Osteoblast (primary cell): ENCODE results near the gene TRPV3. TPM values are rescaled to one million over a fixed set of nuclear protein-coding genes. Genes with fewer than 3 reads are reported as not detected.

Experiments used
- DNase-seq: peaks from one replicate; pipeline ENCODE4 v3.0.0; 2011; ENCODE audit warnings: low spot score, mixed read lengths; ENCODE audit not compliant: insufficient read length; ENCODE audit errors: missing footprints
- H2AFZ ChIP-seq: 2 replicates; pipeline ENCODE4 v1.6.0; 2011; ENCODE audit warnings: mild to moderate bottlenecking, low read length
- H3K27ac ChIP-seq: 2 replicates; pipeline ENCODE4 v1.5.1; 2011; ENCODE audit warnings: mild to moderate bottlenecking, low read depth, low read length, moderate library complexity
- H3K27me3 ChIP-seq: 2 replicates; pipeline ENCODE4 v1.6.0; 2012; ENCODE audit warnings: mild to moderate bottlenecking, control low read depth, inconsistent platforms, low read length, moderate library complexity; ENCODE audit not compliant: insufficient read depth
- H3K36me3 ChIP-seq: 2 replicates; pipeline ENCODE4 v1.5.1; 2011; ENCODE audit warnings: mild to moderate bottlenecking, low read length, control low read depth, moderate library complexity; ENCODE audit not compliant: insufficient read depth
- H3K4me1 ChIP-seq: 2 replicates; pipeline ENCODE4 v1.5.1; 2011; ENCODE audit warnings: mild to moderate bottlenecking, low read length, control low read depth, moderate library complexity; ENCODE audit not compliant: insufficient read depth
- H3K4me2 ChIP-seq: 2 replicates; pipeline ENCODE4 v1.6.0; 2011; ENCODE audit warnings: mild to moderate bottlenecking, low read length; ENCODE audit not compliant: insufficient read depth
- H3K4me3 ChIP-seq: fragments of 200-600 bp; sonication (generic); 3 replicates; pipeline ENCODE4 v1.5.1; 2012; ENCODE audit warnings: mild to moderate bottlenecking, low read length, inconsistent platforms; ENCODE audit not compliant: insufficient read depth
- H3K79me2 ChIP-seq: 2 replicates; pipeline ENCODE4 v1.6.0; 2012; ENCODE audit warnings: mild to moderate bottlenecking, low read length, control low read depth, inconsistent platforms; ENCODE audit not compliant: insufficient read depth
- H3K9me3 ChIP-seq: 2 replicates; pipeline ENCODE4 v1.5.1; 2011; ENCODE audit warnings: low read depth, low read length, control low read depth
- H4K20me1 ChIP-seq: 2 replicates; pipeline ENCODE4 v1.6.0; 2012; ENCODE audit warnings: mild to moderate bottlenecking, low read length, control low read depth; ENCODE audit not compliant: insufficient read depth
- total RNA-seq: library from RNA; depleted of rRNA; stranded (reverse); fragments of >200 nt; gene quantifications from 2 replicates; pipeline ENCODE4 v1.2.3, GENCODE V29; 2012
- TF ChIP-seq, protein P1 (sequence below): IDR thresholded peaks from 2 replicates; pipeline ENCODE4 v1.5.1; 2011; ENCODE audit warnings: mild to moderate bottlenecking, low read depth, low read length, moderate library complexity; ENCODE audit errors: extremely low read depth

TRPV3 gene
- total RNA-seq, 1 donor: 0.36 TPM

DNA sequence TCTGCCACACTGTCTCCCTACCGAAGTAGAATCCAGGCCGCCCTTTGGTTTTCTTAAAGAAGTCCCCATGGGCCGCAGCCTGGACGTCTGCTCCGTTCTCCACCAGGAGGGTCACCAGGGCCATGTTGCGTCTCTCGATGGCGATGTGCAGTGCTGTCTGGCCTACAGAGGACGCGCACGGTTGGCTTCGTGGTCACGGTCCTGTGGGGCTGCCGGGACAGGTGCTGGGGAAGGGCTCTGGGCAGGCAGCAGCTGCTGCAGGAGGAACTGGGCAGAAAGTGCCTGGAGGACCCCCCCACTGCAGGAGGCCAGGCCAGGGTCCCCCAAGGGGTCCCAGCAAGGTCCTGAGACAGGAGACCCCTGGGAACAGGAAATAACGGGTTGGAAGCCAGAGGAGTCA is 32.6 kb upstream of the TRPV3 start:
- TF ChIP-seq, protein P1, sequence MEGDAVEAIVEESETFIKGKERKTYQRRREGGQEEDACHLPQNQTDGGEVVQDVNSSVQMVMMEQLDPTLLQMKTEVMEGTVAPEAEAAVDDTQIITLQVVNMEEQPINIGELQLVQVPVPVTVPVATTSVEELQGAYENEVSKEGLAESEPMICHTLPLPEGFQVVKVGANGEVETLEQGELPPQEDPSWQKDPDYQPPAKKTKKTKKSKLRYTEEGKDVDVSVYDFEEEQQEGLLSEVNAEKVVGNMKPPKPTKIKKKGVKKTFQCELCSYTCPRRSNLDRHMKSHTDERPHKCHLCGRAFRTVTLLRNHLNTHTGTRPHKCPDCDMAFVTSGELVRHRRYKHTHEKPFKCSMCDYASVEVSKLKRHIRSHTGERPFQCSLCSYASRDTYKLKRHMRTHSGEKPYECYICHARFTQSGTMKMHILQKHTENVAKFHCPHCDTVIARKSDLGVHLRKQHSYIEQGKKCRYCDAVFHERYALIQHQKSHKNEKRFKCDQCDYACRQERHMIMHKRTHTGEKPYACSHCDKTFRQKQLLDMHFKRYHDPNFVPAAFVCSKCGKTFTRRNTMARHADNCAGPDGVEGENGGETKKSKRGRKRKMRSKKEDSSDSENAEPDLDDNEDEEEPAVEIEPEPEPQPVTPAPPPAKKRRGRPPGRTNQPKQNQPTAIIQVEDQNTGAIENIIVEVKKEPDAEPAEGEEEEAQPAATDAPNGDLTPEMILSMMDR: no peak
- no peaks in the 10 kb centered on the region for H4K20me1 ChIP-seq
- H3K4me3 ChIP-seq: no peak overlapping the region

DNA sequence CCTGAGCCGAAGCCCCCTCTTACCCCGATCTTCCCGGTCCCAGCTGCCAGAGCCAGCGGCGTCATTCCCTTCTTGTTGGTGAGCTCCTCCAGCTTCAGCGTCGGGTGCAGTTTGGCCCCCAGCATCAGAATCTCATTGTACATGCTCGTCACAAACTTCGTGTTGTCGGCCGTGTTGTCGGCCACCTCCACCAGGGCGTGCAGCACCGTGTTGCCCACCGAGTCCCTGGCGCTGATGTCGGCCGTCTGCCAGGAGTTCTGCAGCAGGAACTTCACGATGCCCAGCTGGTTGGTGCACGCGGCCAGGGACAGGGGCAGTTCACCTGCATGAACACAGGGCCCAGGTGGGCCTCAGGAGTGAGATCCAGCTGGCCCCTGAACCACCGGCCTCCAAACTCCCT is 32.2 kb upstream of the TRPV3 start:
- Histone ChIP-seq H2AFZ (no peak overlapping the region), H3K4me2 (no peak overlapping the region)

More for the DNA sequence above, 32.6 kb upstream of the TRPV3 start:
- H3K79me2 ChIP-seq: no peaks in the 10 kb centered on the region
- no peaks in the 10 kb centered on the region for H3K36me3 ChIP-seq
- no peaks in the 10 kb centered on the region for H3K9me3 ChIP-seq
- DNase-seq: peak; percentile 30
- no peak overlapping the region for H3K4me2 ChIP-seq
- no peaks in the 10 kb centered on the region for H3K4me1 ChIP-seq
- no peaks in the 10 kb centered on the region for H3K27me3 ChIP-seq
- H3K27ac ChIP-seq: no peak overlapping the region
- no peak overlapping the region for H2AFZ ChIP-seq

DNA sequence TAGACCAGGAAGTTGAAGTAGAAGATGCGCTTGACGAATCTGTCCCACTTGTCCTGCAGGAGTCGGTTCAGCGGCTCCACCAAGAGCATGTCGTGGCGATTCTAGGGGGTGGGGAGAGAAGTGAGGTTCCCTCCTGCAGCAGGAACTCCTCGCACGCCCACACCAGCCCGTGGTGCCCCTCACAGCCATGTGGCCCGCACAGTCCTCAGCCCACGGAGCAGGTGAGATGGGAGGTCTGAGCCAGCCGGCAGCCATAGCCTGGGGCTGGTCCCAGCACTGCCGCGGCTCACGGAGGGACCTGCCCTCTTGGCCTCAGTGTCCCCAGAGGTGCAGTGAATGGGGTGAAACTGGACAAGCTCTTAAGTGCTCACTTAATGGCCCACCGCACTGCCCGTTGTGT is 28.2 kb upstream of the TRPV3 start:
- TF ChIP-seq, protein P1: no peak
- H3K4me3 ChIP-seq: no peak overlapping the region
- H3K4me1 ChIP-seq: no peaks in the 10 kb centered on the region
- peak; percentile 32 for DNase-seq
- H3K9me3 ChIP-seq: no peaks in the 10 kb centered on the region
- H3K27me3 ChIP-seq: no peaks in the 10 kb centered on the region
- no peaks in the 10 kb centered on the region for H4K20me1 ChIP-seq
- H3K27ac ChIP-seq: no peak overlapping the region
- no peak overlapping the region for H3K4me2 ChIP-seq
- H2AFZ ChIP-seq: no peak overlapping the region
- peaks cover 3% of the 10 kb centered on the region for H3K36me3 ChIP-seq
- no peaks in the 10 kb centered on the region for H3K79me2 ChIP-seq

More for the DNA sequence above, 32.2 kb upstream of the TRPV3 start:
- Histone ChIP-seq H3K27me3 (no peaks in the 10 kb centered on the region), H3K9me3 (no peaks in the 10 kb centered on the region), H3K36me3 (peaks cover 2% of the 10 kb centered on the region), H3K4me3 (no peak overlapping the region), H4K20me1 (no peaks in the 10 kb centered on the region), H3K79me2 (no peaks in the 10 kb centered on the region), H3K27ac (no peak overlapping the region), H3K4me1 (no peaks in the 10 kb centered on the region)
- DNase-seq: peak; percentile 44
- TF ChIP-seq, protein P1: no peak

DNA sequence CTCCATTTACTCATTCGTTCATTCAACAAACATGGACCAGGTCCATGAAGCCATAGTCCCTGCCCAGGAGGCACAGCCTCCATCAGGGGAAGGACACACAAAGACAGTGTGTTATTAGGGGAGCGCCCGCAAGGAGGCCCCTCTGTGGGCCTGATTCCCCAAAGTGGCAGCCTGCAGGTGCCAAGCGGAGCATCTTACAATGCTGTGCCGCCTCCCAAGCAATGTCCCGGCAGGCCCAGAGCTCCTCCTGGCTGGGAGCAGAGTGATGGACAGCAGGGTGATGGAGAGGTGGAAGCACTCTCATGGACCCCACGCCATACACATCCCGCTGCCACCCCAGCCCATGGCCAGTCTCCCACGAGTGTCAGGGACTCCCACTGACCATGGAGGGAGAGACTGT is 25.8 kb upstream of the TRPV3 start:
- Histone ChIP-seq H2AFZ (no peak overlapping the region), H3K4me2 (no peak overlapping the region), H3K4me1 (no peaks in the 10 kb centered on the region), H3K9me3 (no peaks in the 10 kb centered on the region), H3K79me2 (no peaks in the 10 kb centered on the region), H3K36me3 (peaks cover 3% of the 10 kb centered on the region), H3K27ac (no peak overlapping the region), H4K20me1 (no peaks in the 10 kb centered on the region), H3K27me3 (no peaks in the 10 kb centered on the region), H3K4me3 (no peak overlapping the region)
- DNase-seq: peak; percentile 59
- TF ChIP-seq, protein P1: no peak
